Fibroblast of skin of back (primary cell): ENCODE results near the gene MYBPHL.

Experiments used
- DNase-seq: peaks from one replicate; pipeline ENCODE4 v3.0.0-alpha.2; 2013

MYBPHL gene

DNA sequence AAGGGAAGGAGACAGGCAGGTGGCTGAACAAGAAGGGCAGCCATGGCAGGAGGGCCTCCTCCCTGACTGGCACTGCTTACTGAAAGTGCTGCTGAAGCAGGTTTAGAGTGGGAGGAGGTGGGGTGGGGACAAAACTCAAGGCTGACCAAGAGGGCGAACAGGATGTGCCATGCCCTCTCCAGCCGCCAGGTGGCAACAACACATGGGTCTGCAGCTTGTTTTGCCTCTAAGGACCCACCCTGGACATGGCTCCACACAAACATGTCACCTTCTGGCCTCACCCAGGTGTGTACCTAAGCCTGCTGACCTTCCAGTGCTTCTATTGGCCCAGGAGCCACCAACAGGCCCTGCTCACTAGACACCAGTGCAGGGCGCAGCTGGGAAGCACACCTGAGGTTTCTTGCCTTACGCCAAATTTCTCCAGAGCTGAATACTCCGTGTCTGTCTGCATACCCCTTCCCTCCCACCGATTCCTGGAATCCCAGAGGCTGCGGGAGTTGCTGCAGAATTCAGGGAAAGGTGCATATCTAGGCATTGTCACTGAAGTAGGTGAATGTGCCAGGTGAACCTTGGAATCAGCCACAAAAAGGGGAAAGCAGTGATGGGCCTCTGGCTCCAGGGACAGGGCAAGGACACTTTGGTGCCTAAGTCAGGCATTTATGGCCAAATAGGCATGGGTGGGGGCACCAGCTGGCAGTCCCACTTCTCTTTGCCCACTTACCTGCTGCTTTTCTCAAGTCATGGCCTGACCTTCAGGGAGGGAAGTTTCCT, 29.2 kb downstream of the MYBPHL start:
- peak; percentile 59 for DNase-seq

DNA sequence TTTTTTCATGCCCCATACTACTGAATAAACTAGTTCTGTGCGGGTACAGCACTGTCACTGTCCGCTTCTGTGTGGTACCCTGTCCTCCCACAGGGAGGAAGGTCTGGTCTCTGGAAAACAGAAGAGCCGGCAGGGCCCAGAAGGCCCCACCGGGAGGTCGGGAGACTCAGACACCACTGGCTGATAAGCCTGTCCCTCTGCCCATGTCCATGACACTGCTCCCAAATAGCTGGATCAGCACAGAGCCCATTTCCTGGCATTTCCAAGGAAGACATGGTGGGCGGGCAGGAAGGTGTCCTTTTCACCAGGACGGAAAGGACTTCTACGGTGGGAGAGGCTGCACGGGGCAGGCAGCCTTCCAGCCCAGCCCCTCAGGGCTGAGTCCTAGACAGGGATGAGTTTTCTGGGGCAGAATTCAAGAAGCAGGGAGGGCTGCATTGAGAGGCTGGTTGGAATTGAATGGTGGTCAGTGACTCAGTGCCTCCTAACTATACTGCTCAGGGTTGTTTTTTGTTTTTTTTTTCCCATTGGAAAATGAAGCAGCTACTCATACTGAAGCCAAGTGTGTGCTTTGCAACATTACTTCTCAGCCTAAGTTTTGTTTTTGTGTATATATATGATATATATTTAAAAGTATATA, 31.0 kb downstream of the MYBPHL start:
- peak; percentile 74 for DNase-seq

DNA sequence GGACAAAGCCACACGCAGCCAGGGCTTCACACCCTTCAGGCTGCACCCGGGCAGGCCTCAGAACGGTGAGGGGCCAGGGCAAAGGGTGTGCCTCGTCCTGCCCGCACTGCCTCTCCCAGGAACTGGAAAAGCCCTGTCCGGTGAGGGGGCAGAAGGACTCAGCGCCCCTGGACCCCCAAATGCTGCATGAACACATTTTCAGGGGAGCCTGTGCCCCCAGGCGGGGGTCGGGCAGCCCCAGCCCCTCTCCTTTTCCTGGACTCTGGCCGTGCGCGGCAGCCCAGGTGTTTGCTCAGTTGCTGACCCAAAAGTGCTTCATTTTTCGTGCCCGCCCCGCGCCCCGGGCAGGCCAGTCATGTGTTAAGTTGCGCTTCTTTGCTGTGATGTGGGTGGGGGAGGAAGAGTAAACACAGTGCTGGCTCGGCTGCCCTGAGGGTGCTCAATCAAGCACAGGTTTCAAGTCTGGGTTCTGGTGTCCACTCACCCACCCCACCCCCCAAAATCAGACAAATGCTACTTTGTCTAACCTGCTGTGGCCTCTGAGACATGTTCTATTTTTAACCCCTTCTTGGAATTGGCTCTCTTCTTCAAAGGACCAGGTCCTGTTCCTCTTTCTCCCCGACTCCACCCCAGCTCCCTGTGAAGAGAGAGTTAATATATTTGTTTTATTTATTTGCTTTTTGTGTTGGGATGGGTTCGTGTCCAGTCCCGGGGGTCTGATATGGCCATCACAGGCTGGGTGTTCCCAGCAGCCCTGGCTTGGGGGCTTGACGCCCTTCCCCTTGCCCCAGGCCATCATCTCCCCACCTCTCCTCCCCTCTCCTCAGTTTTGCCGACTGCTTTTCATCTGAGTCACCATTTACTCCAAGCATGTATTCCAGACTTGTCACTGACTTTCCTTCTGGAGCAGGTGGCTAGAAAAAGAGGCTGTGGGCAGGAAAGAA, 32.0 kb downstream of the MYBPHL start:
- DNase-seq: peak; percentile 73

DNA sequence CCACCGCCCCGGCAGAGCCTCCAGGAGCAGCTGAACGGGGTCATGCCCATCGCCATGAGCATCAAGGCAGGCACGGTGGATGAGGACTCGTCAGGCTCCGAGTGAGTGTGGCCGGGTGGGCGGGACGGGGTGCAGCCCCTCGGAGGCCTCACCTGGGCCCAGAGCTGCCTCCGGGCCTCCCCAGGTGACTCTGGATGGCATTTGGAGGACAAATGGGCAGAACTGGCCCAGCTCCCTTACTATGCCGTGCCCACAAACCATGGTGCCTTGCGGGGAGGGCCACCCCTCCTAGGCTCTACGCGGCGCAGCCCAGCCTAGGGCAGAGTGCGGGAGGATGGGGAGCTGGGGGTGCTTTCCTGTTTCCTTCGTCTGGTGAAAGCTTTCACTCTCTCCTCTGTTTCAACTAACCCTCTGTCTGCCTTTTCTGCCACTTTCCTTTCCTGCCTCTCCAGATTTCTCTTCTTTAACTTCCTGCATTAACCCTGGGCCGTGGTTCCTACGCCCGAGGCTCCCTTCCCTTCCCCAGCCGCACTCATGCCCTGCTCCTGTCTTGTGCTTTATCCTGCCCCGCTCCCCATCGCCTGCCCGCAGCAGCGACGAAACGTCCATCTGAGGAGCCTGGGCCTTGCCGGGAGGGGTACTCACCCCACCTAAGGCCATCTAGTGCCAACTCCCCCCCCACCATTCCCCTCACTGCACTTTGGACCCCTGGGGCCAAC, 33.1 kb downstream of the MYBPHL start:
- DNase-seq: no peak

DNA sequence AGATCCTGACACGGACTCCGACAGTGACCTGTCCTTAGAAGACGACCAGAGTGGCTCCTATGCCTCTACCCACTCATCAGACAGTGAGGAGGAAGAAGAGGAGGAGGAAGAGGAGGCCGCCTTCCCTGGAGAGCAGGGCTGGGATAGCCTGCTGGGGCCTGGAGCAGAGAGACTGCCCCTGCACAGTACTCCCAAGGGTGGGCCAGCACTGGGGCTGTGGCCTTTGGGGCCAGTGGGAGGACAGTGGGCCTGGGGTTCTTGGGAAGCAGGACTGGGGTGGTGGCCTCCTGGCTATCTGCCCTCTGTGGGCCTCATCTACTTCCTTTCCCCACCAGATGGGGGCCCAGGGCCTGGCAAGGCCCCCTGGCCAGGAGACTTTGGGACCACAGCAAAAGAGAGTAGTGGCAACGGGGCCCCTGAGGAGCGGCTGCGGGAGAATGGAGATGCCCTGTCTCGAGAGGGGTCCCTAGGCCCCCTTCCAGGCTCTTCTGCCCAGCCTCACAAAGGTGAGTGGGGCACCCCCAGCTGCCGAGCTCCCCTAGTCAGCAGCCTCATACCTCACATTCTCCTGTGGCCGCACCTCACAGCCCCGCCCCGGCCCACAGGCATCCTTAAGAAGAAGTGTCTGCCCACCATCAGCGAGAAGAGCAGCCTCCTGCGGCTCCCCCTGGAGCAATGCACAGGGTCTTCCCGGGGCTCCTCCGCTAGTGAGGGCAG, 33.8 kb downstream of the MYBPHL start:
- DNase-seq: no peak

DNA sequence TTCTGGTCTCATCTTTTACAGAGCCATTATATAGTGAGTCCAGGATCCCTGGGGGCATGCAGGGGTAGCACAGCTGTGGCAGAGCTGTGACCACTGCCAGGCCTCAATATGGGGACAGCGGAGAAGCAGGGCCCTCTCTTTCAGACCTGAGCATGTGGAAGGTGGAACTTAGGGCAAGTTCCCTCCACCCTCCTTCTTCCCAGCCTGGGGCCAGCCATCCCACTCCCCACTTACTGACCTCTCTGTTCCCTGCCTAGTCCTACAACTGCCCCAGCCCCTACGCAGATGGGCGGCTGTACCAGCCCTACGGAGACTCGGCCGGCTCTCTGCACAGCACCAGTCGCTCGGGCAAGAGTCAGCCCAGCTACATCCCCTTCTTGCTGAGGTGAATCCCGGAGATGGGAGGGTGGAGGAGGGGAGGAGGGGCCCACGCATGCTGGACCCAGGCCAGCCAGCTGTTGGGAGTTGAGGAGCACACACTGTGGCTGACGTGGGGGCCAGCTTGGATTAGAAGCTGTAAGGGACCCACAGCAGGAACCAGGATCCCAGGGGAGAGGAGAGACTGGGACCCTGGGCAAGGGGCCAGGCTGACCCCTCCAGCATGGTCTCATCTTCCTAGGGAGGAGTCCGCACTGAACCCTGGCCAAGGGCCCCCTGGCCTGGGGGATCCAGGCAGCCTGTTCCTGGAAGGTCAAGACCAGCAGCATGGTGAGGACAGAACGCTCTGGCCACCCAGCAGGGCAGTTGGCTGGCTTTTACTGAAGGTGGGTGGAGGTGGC, 34.6 kb downstream of the MYBPHL start:
- DNase-seq: no peak

DNA sequence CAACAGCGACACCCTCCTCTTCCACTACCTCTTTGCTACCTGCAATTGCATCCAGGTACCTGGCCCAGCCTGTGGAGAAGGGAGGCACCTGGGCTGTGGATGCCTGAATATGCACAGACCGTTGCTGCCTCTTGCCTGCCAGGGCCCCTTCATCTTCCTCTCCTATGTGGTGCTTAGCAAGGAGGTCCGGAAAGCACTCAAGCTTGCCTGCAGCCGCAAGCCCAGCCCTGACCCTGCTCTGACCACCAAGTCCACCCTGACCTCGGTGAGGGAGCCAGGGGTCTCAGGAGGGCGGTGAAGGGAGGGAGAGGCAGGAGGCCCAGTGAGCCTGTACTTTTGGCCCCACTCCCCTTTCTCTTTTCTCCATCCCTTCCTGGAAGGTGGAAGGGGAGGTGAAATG, 35.4 kb downstream of the MYBPHL start:
- no peak for DNase-seq

DNA sequence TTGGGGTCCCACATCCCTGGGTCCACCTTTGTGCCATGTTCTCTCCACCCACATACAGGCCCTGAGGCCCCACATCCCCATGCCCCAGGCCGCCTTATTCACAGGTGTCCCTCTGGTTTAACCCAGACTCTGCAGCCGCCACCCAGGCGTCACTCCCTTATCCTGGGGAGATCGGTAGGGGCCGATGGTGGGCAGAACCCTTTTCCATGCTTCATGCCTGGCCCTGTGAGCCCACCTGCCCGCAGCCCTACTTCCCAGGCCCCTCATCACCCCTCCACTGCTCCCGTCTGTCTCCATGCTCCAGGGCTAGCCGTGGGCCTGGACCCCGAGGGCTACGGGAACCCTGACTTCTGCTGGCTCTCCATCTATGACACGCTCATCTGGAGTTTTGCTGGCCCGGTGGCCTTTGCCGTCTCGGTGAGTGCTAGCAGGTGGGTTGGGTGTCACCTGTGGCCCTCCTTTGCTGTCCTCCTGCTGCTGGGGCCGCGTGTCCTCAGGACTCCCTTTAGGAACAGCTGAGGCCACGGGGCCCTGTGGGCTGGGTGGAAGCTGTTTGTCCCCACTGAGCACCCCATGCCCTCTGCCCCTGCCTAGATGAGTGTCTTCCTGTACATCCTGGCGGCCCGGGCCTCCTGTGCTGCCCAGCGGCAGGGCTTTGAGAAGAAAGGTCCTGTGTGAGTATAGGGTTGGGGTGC, 36.0 kb downstream of the MYBPHL start:
- DNase-seq: no peak

DNA sequence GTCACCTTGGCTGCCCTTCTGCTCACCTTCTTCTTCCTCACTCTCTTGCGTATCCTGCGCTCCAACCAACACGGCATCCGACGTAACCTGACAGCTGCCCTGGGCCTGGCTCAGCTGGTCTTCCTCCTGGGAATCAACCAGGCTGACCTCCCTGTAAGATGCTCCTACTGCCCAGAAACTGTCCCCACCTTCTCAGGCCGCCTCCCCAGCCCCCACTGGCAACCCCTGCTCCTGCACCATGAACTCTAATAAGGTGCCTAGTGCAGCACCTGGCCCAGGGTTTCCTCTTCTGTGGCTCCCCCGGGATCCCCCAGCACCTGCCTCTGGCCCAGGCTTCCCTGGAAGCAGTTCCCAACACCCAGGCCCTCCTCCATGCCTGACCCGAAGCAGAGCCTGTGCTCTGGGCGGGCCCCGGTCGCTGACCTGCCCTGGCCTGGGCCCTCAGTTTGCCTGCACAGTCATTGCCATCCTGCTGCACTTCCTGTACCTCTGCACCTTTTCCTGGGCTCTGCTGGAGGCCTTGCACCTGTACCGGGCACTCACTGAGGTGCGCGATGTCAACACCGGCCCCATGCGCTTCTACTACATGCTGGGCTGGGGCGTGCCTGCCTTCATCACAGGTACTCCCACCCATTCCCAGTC, 36.7 kb downstream of the MYBPHL start:
- no peak for DNase-seq

DNA sequence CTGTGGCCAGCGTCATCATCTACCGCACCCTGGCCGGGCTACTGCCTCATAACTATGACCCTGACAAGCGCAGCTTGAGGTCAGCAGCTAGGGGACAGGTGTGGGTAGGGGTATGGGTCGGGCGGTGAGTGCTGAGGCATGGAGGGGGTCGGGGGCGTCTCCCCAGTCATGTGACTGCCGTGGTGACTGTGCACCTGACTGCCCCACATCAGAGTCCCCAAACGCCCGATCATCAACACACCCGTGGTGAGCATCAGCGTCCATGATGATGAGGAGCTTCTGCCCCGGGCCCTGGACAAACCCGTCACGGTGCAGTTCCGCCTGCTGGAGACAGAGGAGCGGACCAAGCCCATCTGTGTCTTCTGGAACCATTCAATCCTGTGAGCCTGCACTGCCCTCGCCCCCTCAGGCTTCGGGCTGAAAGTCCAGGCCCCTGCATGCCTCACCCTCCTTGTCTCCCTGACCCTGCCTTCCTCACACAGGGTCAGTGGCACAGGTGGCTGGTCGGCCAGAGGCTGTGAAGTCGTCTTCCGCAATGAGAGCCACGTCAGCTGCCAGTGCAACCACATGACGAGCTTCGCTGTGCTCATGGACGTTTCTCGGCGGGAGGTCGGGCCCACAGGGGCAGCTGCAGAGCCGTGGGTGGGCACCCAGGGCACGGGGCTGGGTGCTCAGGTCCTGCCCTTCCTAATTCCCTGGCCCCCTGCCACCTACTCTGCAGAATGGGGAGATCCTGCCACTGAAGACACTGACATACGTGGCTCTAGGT, 37.4 kb downstream of the MYBPHL start:
- DNase-seq: no peak

DNA sequence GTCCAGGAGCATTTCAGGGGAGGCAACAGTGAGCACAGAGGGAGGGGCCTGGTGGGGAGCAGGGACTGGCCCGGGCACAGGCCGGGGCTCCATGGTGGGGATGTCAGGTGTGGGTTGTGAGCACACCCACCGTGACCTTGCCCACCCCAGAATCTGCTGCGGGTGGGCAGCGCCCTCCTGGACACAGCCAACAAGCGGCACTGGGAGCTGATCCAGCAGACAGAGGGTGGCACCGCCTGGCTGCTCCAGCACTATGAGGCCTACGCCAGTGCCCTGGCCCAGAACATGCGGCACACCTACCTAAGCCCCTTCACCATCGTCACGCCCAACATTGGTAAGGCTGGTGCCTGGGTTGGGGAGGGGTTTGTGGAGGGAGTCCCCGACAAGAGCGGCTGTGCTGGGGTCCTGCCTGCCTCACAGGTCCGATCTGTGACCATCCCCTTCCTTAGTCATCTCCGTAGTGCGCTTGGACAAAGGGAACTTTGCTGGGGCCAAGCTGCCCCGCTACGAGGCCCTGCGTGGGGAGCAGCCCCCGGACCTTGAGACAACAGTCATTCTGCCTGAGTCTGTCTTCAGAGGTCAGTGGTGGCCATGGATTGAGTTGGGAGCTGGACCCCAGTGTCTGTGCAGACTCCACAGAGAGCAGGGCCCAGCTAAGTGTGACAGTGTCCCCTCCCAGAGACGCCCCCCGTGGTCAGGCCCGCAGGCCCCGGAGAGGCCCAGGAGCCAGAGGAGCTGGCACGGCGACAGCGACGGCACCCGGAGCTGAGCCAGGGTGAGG, 38.2 kb downstream of the MYBPHL start:
- no peak for DNase-seq

DNA sequence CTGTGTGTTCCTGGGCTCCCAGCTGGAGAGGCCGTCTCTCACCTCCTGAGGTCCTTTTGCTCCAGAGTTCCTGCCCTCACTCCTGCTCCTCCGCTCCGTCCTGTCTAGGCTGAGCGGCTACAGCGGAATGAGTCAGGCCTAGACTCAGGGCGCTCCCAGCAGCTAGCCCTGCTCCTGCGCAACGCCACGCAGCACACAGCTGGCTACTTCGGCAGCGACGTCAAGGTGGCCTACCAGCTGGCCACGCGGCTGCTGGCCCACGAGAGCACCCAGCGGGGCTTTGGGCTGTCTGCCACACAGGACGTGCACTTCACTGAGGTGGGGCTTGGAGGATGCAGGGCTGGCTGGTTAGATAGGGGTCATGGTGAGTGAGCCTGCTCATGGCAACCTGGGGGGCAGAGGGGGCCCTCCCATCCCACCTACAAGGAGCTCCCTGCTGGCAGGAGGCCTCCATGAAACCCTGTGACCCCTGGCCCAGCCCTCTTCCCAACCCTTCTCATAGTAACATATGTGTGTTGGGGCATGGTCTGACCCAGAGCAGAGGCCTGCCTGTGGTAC, 39.0 kb downstream of the MYBPHL start:
- DNase-seq: no peak

DNA sequence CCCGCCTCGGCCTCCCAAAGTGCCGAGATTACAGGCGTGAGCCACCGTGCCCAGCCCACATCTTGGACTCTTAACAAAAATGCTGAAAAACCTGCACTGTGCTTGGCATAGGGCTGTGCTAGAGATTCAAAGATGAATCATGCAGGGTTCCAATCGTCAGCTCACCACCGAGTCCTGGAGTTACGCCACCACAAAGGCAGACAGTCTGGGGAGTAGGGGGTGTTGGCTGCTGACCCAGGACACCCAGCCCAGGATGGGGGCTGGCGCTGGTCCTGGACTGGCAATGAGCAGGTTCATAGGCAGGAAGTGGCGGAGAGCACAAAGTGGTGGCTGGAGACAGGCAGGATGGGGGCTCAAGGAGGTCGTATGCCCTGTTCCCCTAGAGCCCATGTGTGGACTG, 39.8 kb downstream of the MYBPHL start:
- DNase-seq: peak; percentile 41

DNA sequence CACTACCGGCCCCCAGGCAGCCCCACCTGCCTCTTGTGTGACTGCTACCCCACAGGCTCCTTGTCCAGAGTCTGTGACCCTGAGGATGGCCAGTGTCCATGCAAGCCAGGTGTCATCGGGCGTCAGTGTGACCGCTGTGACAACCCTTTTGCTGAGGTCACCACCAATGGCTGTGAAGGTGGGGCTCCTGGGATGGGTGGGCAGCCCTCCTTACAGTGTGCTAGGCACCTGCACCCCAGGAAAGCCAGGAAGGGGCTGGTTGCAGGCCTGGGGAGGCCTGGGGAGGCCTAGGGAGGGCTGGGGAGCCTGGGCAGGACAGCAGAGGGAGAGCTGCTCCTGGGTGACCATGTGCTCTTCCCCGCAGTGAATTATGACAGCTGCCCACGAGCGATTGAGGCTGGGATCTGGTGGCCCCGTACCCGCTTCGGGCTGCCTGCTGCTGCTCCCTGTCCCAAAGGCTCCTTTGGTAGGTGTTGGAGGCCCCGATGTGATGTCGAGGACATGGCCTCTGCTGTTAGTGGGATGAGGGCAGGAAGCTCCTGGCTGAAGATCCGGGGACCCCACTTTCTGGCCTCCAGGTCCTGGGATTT, 41.0 kb downstream of the MYBPHL start:
- DNase-seq: no peak

DNA sequence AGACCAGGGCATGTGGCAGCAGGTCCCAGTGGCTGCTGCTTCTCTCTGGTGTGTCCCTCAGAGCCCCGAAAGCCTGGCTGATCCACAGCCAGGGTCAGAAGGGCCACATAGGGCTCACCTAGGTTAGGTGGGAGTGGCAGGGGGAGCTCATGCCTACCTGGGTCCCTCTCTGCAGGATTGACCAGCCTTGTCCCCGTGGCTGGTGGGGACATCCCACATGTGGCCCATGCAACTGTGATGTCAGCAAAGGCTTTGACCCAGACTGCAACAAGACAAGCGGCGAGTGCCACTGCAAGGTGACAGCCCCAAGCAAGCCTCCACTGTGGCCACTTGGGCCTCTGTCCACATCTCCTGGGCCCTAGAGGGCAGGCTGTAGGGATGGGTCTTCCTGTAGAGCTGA, 41.8 kb downstream of the MYBPHL start:
- DNase-seq: no peak

DNA sequence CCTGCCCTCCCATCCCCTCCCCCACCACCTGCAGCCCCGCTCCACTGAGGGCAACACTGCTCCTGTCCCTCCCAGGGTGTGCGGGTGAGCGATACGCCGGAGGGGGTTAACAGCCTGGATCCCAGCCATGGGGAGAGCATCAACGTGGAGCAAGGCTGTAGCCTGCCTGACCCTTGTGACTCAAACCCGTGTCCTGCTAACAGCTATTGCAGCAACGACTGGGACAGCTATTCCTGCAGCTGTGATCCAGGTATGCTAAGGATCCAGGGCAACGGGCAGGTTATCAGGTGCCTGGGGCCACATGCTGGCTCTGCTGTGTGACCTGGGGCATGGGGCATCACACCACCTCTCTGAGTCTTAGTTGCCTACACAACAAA, 42.4 kb downstream of the MYBPHL start:
- no peak for DNase-seq

DNA sequence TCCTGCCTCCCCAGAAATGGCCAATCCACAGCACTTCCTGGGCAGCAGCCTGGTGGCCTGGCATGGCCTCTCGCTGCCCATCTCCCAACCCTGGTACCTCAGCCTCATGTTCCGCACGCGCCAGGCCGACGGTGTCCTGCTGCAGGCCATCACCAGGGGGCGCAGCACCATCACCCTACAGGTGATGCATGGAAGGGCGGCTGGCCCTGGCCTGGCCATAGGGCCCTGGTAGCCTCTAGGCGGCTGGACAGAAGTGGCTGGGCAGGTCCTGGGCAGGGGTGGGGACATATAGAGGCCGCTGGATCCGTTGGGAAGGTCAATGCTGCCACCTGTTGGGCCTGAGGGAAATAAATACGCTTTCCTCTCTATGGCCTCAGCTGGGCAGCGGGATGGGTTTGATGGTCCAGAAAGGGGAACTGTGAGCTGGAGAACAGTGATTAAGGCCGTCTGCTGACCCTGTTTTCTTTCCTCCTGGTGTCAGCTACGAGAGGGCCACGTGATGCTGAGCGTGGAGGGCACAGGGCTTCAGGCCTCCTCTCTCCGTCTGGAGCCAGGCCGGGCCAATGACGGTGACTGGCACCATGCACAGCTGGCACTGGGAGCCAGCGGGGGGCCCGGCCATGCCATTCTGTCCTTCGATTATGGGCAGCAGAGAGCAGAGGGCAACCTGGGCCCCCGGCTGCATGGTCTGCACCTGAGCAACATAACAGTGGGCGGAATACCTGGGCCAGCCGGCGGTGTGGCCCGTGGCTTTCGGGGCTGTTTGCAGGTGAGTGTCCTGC, 43.0 kb downstream of the MYBPHL start:
- peak; percentile 76 for DNase-seq
